ENCODE data around the gene LAGE3.

DNA sequence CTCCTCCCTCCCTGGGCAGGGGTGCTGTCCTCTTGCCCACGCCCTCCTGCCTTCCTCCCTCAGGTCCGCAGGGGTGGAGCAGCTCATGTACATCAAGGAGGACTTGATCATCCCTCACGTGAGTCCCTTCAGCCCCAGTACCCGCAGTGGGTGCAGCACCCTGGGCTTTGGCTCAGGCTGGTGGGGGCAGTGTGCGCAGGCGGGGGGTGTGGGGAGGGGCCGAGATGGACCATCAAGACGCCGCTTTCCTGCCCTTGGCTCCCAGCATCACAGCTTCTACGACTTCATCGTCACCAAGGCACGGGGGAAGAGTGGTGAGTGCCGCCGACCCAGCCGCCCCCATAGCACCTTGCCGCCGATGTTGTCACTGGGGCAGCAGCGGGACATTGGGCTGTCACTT, 29.5 kb downstream of the LAGE3 start:
- TF ChIP-seq, protein P1, sequence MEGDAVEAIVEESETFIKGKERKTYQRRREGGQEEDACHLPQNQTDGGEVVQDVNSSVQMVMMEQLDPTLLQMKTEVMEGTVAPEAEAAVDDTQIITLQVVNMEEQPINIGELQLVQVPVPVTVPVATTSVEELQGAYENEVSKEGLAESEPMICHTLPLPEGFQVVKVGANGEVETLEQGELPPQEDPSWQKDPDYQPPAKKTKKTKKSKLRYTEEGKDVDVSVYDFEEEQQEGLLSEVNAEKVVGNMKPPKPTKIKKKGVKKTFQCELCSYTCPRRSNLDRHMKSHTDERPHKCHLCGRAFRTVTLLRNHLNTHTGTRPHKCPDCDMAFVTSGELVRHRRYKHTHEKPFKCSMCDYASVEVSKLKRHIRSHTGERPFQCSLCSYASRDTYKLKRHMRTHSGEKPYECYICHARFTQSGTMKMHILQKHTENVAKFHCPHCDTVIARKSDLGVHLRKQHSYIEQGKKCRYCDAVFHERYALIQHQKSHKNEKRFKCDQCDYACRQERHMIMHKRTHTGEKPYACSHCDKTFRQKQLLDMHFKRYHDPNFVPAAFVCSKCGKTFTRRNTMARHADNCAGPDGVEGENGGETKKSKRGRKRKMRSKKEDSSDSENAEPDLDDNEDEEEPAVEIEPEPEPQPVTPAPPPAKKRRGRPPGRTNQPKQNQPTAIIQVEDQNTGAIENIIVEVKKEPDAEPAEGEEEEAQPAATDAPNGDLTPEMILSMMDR (IDR thresholded peaks at IDR 0.05), result no peak
- TF ChIP-seq POLR2A (IDR thresholded peaks at IDR 0.05), result no peak

Data from ovary (tissue), 3 donors.